Hippocampal formation (tissue), 2 donors: ENCODE measurements around the gene HOATZ.

Experiments used
- DNase-seq, 2 donors: peaks; one replicate each; lab custom pipeline; 2025; lab: John Stamatoyannopoulos, UW

HOATZ gene

GRCh38 chr11:111549196-111549868, 34.8 kb downstream of the HOATZ start:
- no peak for DNase-seq

DNA sequence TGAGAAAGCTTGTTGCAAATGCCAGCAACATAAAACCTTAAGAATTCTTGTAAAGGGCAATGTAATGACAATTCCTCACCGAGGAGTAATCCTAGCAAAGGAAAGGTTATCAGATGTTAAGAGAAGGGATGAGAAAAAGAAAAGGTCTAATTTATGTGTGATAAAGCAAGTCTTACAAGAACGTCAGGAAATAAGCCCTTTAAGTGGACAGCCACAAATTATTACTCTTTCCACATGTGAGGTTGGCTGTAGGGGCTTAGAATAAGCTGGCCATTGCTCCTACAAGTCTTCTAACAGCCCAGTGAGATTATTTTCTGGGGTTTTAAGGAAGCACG, 35.3 kb downstream of the HOATZ start:
- DNase-seq = no peak

DNA sequence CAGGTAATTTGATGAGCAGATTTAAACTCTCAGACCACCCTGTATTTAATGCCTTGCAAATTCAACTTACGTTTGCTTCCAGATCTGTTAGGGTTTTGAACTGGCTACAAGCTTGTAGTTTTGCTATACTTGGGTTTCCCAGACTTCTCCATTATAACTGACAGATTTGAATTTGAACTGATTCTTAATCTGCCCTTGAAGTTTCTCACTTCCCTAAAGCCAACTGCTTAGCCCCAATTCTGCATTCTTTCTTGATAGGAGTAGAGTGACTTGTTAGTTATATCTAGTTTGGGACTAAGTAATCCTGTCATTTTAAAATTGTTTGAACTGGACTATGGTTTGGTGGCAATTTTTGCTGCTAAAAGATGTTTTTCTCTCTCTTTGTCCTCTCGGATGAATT, 35.7 kb downstream of the HOATZ start:
- DNase-seq = no peak

GRCh38 chr11:111554532-111554931, 40.0 kb downstream of the HOATZ start:
- DNase-seq = no peak

DNA sequence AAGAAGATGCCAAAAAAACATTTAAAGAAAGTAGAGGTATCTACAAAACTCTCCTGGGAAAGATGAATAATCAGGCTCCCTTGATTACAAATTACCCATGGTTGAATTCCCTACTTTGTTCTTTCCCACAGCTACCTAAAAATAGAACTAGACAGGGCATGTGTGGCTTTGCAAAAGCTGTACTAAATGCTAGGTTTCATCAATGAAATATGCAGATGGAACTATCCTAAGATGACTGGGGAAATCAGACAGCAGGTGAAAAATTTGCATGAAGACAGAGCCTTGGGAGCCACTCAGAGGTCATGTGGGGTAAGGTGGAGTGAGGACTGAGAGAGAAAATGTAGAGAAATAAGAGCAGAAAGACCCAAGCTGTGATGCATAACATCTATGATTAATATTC, 40.7 kb downstream of the HOATZ start:
- DNase-seq = no peak

- DNase-seq = no peak
Observed at GRCh38 chr11:111557425-111558111, 43.0 kb downstream of the HOATZ start.

DNA sequence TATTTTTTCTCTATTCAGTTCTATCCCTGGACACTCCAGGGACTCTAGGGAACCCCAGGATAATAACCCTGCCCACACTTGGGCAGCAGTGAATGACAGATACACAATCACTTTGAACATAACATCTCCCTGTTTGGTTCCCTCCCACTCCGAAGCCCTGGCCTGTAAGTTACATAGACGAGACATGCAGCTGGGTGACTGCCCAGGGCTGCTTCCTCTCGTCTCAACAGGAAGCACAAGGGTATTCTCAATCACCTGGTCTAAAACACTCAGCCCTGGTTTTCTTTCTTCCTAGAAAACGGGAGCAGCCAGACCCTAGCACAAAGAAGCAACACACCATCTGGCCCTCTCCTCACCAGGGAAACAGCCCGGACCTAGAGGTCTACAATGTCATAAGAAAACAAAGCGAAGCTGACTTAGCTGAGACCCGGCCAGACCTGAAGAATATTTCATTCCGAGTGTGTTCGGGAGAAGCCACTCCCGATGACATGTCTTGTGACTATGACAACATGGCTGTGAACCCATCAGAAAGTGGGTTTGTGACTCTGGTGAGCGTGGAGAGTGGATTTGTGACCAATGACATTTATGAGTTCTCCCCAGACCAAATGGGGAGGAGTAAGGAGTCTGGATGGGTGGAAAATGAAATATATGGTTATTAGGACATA, 45.4 kb downstream of the HOATZ start:
- DNase-seq = no peak

DNA sequence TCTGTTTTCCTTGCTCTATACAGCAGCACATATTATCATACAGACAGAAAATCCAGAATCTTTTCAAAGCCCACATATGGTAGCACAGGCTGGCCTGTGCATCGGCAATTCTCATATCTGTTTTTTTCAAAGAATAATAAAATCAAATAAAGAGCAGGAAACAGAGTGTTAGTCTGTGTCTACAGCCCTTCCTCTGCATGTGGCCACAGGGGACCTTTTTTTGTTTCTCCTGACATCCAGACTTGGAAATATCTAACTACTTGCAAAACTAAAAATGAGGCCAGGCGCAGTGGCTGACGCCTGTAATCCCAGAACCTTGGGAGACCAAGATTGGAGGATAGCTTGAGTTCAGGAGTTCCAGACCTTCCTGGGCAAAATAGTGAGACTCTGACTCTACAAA, 46.2 kb downstream of the HOATZ start:
- no peak for DNase-seq

- no peak for DNase-seq
Observed at GRCh38 chr11:111561306-111561705, 46.7 kb downstream of the HOATZ start.

- DNase-seq = no peak
Observed at GRCh38 chr11:111561791-111562325, 47.3 kb downstream of the HOATZ start.

- no peak for DNase-seq
Observed at GRCh38 chr11:111562692-111563389, 48.3 kb downstream of the HOATZ start.

- DNase-seq = peak; percentile 27 to 79
Observed at GRCh38 chr11:111565114-111565720, 50.6 kb downstream of the HOATZ start.

DNA sequence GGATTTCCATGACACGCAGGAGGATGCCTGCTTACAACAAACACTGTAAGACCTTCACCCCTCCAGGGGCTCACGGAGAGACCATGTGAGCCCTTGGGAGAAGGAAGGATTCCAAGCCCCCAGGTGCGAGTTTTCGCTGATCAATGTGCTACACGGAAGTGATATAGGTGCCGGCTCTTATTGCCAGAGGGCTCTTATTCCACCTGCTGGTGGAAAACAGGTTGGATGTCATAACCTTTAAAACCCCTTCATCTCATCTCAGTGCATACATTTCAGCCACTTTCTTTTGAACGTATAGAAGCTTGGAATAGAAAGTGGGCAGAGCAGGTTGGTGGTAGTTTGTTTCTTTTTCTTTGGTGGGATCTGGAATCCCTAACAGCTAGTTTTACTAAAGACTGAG, 51.7 kb downstream of the HOATZ start:
- DNase-seq = no peak

GRCh38 chr11:111569476-111569875, 54.9 kb downstream of the HOATZ start:
- DNase-seq = no peak

DNA sequence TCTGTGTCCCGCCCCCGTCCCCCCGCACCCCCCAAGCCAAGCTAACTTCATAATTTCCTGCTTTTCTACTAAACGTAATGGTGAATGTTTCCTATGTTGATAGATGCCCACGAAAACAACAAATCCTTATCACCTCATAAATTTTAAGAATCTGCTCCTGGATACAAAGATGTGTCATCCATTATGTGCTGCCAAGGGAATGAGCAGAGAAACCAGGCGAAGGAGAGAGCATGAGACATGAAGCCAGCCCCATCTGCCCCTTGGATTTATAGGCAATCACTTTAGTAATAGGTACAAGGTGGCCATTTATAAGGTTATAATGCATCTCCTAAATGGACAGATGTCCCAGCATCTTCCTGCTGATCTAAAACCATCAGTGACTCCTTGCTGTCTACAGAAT, 56.2 kb downstream of the HOATZ start:
- DNase-seq = no peak

GRCh38 chr11:111571829-111572501, 57.4 kb downstream of the HOATZ start:
- no peak for DNase-seq

- no peak for DNase-seq
Observed at GRCh38 chr11:111572581-111572980, 58.0 kb downstream of the HOATZ start.

- DNase-seq = no peak
Observed at GRCh38 chr11:111573821-111574249, 59.3 kb downstream of the HOATZ start.

DNA sequence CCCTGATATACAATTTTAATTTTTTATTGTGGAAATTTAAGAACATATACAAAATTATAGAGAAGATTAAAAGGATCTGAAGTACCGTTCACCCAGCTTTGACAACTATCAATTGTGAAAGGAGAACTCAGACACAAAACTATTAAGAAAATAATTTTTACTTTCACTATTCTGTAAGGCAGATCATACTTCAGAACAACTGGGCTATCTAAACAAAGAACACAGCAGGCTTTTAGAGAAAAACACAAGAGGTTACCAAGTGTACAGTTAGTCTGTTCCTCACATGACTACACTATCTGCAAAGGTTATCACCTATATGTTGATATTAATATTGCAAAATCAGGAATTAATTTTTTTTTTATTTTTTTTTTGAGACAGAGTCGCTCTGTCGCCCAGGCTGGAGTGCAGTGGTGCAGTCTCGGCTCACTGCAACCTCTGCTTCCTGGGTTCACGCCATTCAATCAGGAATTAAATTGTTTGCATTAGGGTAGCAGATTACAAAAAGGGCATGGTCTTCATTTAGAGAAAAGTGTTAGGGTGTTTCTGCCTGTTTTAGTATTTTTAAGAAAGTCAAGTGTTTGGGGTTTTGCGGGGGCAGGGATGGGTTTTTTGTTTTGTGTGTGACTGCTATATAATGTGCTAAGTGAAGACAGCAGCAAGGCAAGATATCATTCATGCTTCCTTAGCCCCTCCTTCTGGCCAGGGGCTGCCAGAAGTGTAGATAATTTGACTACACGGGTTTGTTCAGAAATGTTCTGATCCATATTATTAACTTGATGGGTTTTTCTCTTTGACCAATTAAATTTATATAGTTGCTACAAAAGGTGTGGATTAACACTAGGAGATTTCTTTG, 60.0 kb downstream of the HOATZ start:
- no peak for DNase-seq

GRCh38 chr11:111575740-111576139, 61.2 kb downstream of the HOATZ start:
- DNase-seq = no peak
